Thoracic aorta (tissue), 2 donors: ENCODE results near the gene BNIPL. TPM values are rescaled to one million over a fixed set of nuclear protein-coding genes. Genes with fewer than 3 reads are reported as not detected.
A peak's percentile ranks its signal among the peaks of the same experiment; 100 is the strongest.

ENCODE experiments used
- ATAC-seq: fragments of 150-250 bp; one replicate; pipeline ENCODE4 v1.8.0; 2017; ENCODE audit warnings: low read depth; ENCODE audit not compliant: insufficient number of reproducible peaks, low FRiP score
- DNase-seq: peaks from one replicate; pipeline ENCODE4 v3.0.0-alpha.2; 2020; ENCODE audit warnings: low spot score
- H3K27ac ChIP-seq, 2 donors: fragments of 200-600 bp; sonication (generic); 1 replicate in 1 of 2; 2 replicates in 1 of 2; pipeline ENCODE4 v1.5.1; 2016; ENCODE audit warnings: mild to moderate bottlenecking in 2 of 2, moderate library complexity in 2 of 2
- H3K27me3 ChIP-seq: fragments of 200-600 bp; sonication (generic); replicated peaks from 2 replicates; pipeline ENCODE4 v1.6.0; 2016; ENCODE audit warnings: mild to moderate bottlenecking; ENCODE audit not compliant: insufficient read depth
- H3K36me3 ChIP-seq: fragments of 200-600 bp; sonication (generic); one replicate; pipeline ENCODE4 v1.5.1; 2016
- H3K4me1 ChIP-seq, 2 donors: fragments of 200-600 bp; sonication (generic); 1 replicate in 1 of 2; 2 replicates in 1 of 2; pipeline versions ENCODE4 v1.5.1 to v1.6.0; 2016; ENCODE audit warnings: low read depth in 2 of 2, mild to moderate bottlenecking in 1 of 2; ENCODE audit not compliant: control insufficient read depth in 1 of 2
- H3K4me3 ChIP-seq: fragments of 200-600 bp; sonication (generic); 2 replicates; pipeline ENCODE4 v1.5.1; 2016; ENCODE audit warnings: mild to moderate bottlenecking
- H3K9me3 ChIP-seq: fragments of 200-600 bp; sonication (generic); 2 replicates; pipeline ENCODE4 v1.5.1; 2016
- CTCF ChIP-seq: fragments of 200-600 bp; sonication (generic); IDR thresholded peaks from one replicate; pipeline ENCODE4 v1.5.1; 2019; ENCODE audit warnings: antibody characterized with exemption
- total RNA-seq, 2 donors: library from RNA; depleted of rRNA; stranded (reverse); fragments of >200 nt; gene quantifications; one replicate each; pipeline versions ENCODE4 v1.1.0 to v1.2.3, GENCODE V29; 2016

Gene BNIPL
- total RNA-seq, 2 donors from 2014 or later = 0.14 to 2.6 TPM

GRCh38 chr1:150995896-150996295 is 40.5 kb upstream of the BNIPL start:
- ATAC-seq (peak; percentile 44), DNase-seq (no peak)
- Histone ChIP-seq H3K4me3 (no peak overlapping the region), H3K4me1 (no peaks in the 10 kb centered on the region), H3K27ac (no peak overlapping the region), H3K27me3 (no peaks in the 10 kb centered on the region), H3K36me3 (peaks cover 30% of the 10 kb centered on the region), H3K9me3 (no peaks in the 10 kb centered on the region)
- TF ChIP-seq CTCF = peak; percentile 86

- Histone ChIP-seq H3K9me3 (no peaks in the 10 kb centered on the region), H3K27me3 (no peaks in the 10 kb centered on the region), H3K4me1 (peaks cover 0 to 3% of the 10 kb centered on the region in 2 donors), H3K36me3 (peaks cover 30% of the 10 kb centered on the region), H3K4me3 (no peak overlapping the region), H3K27ac (no peak overlapping the region)
- DNase-seq (no peak), ATAC-seq (no peak)
- no peak for TF ChIP-seq CTCF
Measured at GRCh38 chr1:150997126-150997872, 39.1 kb upstream of the BNIPL start.

GRCh38 chr1:150997949-150998348 is 38.4 kb upstream of the BNIPL start:
- H3K36me3 ChIP-seq = peaks cover 30% of the 10 kb centered on the region

GRCh38 chr1:150999051-150999674 is 37.2 kb upstream of the BNIPL start:
- Histone ChIP-seq H3K36me3 (peaks cover 30% of the 10 kb centered on the region), H3K9me3 (no peaks in the 10 kb centered on the region), H3K4me3 (no peak overlapping the region), H3K27me3 (no peaks in the 10 kb centered on the region), H3K27ac (no peak overlapping the region), H3K4me1 (peaks cover 17 to 21% of the 10 kb centered on the region in 2 donors)
- DNase-seq (no peak), ATAC-seq (no peak)
- no peak for TF ChIP-seq CTCF

More at GRCh38 chr1:150997949-150998348, 38.4 kb upstream of the BNIPL start:
- DNase-seq (no peak), ATAC-seq (no peak)
- Histone ChIP-seq H3K4me3 (no peak overlapping the region), H3K9me3 (no peaks in the 10 kb centered on the region), H3K27ac (no peak overlapping the region), H3K4me1 (peaks cover 5 to 9% of the 10 kb centered on the region in 2 donors), H3K27me3 (no peaks in the 10 kb centered on the region)
- no peak for TF ChIP-seq CTCF

GRCh38 chr1:150999926-151000325 is 36.5 kb upstream of the BNIPL start:
- no peak overlapping the region for H3K27ac ChIP-seq

More at GRCh38 chr1:150999926-151000325, 36.5 kb upstream of the BNIPL start:
- Histone ChIP-seq H3K27me3 (no peaks in the 10 kb centered on the region), H3K4me1 (peaks cover 22 to 28% of the 10 kb centered on the region in 2 donors), H3K4me3 (no peak overlapping the region), H3K9me3 (no peaks in the 10 kb centered on the region), H3K36me3 (peaks cover 30% of the 10 kb centered on the region)
- DNase-seq (no peak), ATAC-seq (no peak)
- TF ChIP-seq CTCF = no peak
